HG03565 (cell line): ENCODE measurements around the gene FERMT3.

Experiments
- ATAC-seq: cut with Tn5 transposase; IDR thresholded peaks from one replicate; pipeline ENCODE4 v1.9.1; 2021; ENCODE audit warnings: mild to moderate bottlenecking, moderate library complexity; ENCODE audit not compliant: unreplicated experiment

Gene FERMT3

DNA sequence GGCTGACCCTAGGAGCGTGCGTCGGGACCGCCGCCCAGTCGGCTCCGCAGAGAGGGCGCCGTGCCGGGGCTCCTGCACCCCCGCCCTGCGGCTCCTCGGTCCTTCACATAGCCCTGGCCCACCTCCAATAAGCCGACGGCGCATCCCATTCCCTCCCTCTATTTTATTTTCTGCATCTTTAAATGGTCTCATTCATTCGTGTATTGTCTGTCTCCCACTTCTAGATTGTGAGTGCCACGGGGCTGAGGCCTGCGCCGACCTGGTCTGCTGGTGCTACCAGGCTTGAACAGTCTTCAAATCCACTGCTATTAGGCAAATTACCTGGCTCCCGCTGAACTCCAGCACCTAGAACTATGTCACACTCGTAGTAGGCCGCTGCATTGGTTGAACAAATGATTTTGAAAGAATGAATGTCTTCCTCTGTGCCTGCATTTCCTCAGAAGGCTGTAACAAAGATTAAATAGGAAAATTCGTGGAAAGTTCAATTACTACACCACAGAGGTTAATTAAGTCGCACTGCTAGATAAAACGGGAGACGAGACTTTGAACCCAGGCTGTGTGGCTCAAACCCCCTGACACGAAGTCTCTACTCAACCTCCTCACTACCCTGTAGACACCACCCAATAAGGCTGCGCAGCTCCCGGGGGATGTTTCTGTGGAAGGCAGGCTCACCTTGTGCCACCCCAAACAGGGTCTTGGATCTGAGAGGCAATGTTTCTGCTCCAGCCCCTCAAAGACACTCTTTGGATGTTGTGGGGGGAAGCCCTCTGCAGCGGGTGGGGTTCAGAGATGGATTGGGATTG lies 41.4 kb downstream of the FERMT3 start:
- ATAC-seq = no peak

DNA sequence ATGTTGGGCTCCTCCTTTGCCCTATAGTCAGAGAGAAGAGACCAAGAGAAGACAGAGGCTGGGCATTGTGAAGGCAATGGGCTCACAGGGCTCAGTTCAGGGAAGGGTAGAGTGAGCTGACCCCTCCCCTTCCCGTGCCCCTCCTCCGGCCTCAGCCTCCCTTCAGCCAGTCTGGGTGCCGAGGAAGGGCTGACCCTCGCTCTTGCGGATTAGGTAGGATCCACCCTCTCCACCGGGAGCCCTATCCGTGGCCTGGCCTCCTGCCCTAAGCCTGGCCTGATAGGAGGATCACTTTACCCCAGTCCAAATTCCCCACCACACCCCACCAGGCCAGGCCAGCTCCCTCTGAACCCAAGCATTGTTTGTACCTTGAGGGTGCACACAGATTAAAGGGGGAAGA lies 42.1 kb downstream of the FERMT3 start:
- ATAC-seq = no peak

DNA sequence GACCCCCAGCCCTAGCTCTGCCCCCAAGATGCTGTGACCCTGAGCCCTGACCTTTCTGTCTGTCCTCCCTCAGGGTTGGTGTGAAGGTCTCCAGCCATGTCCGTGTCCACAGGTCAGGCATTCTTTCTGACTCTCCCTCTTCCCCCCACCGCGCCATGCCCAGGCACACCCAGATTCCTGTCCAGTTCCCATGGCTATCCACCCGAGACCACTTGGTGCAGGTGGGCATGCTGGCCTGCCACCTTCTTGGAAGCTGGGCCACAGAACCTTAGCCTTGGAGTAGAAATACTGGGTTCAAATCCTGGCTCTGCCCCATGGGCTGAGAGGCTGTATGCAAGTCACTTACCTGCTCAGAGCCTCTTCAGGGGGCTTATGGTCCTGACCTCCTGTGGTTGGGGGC lies 42.5 kb downstream of the FERMT3 start:
- no peak for ATAC-seq

DNA sequence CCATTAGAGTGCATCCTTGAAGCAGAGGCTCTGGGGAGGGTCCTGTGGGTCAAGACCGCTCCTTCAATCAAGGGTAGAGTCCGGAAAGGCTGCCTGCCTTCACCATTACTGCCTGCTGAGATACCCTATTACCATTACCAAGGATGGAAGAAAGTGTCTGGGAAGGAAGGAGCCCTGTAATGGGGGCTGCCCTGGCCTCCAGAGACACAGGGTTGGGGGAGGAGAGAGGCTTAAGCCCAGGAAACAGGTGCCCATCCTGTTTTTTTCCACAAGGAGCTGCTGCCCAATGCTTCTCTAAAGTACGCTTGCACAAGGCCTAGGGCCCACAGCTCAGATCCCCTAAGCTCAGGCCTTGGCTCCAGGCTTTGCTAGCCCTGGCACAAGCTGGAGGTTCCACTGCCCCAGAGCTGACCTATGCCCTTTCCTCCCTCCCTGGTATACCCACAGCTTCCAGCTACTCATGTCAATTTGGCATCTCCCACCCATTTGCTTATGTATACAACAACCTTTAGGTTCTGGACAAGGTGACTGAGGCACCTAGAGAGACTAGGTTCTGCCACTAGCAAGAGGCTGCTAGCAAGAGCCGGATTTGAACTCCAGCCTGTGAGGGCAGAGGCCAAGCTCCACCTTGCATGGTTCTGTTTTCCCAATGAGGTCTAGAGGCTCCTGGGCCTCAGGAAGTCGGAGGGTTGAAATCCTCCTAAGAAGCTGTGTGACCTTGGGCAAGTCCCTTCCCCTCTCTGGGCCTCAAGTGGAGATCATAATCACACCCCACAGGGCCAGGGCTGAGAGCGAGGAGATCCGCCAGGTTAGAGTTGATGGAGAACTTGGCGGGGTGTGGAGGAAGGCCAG lies 43.3 kb downstream of the FERMT3 start:
- no peak for ATAC-seq

DNA sequence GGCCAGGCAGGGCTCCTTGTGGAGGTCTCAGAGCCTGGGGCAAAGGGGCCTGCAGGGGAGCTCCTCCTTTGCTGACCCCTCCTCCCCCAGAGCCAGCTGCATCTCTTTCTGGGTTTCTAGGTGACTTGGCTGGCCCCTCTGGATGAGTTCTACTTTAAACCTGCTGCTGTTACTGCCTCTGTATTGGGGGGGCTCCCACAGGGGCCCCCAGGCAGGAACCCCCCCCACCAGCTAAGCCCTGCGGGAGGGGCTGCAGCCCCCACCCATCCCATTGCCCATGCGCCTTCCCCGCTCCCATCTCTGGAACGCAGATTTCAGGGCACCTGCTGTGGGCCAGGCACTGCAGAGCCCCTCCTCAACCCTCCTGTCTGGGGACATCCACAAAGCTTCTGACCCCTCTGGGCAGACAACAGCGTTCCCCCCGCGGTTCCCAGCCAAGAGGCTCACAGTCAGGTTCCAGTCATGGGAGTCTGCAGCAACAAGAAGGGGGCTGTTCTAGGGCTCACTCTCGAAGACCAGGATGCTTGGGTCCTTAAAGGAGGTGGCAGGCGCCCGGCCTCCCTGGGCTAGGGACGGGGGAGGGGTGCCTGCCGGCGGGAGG lies 44.0 kb downstream of the FERMT3 start:
- no peak for ATAC-seq

- no peak for ATAC-seq
Observed at GRCh38 chr11:64251016-64251752, 44.7 kb downstream of the FERMT3 start, which contains the start of gene PLCB3. Gene PLCB3 (plus strand): TSS chr11:64251530. CDS start chr11:64251650, 120 bp downstream.

DNA sequence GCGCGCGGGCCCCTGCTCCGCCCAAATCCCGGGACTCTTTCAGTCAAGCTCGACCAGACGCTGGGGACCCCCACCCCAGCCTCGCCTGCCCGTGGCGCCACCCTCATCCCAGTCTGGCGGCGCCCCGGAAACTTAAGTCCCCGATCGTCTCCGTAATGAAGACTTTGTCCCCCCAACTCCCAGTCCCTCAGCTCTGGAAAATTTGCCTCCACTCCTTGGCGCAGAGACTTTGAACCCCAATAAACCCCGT lies 45.2 kb downstream of the FERMT3 start:
- no peak for ATAC-seq

- ATAC-seq = no peak
Observed at GRCh38 chr11:64252003-64252872, 45.7 kb downstream of the FERMT3 start.

DNA sequence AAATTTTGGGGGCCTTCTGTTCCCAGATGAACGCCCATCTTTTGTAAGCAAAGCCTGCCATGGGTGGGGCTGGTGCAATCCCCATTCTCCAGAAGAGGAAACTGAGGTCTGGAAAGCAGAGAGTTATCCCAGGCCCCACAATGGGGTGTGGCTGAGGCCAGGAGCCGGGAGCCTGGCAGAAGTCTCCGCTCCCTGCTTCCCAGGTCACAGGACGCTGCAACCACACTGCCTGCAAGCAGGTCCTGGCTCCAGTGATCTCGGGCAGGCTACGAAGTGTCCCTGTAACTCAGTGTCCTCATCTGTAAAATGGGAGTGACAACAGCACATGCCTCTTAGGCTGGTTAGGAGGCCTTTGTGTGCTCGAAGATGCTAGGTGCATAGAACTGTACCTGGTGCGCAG lies 46.5 kb downstream of the FERMT3 start:
- ATAC-seq = no peak

GRCh38 chr11:64253481-64253880 lies 47.0 kb downstream of the FERMT3 start:
- no peak for ATAC-seq

DNA sequence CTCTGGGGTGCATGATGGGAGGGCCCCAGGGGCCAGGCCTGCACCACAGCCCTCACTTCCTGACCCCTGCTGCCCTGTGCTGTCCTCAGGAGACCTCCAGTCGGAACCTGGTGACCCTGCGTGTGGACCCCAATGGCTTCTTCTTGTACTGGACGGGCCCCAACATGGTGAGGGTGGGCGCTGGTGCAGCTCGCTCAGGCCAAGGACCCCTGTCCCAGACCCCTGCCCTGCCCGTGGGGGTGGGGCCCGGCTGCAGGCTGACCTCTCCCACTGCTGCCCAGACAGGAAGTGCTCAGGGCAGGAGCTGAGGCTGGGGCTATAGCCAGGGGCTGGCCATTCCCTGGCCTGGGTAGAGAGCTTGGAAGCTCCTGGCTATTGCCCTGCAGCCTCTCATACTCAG lies 47.8 kb downstream of the FERMT3 start:
- ATAC-seq = no peak

DNA sequence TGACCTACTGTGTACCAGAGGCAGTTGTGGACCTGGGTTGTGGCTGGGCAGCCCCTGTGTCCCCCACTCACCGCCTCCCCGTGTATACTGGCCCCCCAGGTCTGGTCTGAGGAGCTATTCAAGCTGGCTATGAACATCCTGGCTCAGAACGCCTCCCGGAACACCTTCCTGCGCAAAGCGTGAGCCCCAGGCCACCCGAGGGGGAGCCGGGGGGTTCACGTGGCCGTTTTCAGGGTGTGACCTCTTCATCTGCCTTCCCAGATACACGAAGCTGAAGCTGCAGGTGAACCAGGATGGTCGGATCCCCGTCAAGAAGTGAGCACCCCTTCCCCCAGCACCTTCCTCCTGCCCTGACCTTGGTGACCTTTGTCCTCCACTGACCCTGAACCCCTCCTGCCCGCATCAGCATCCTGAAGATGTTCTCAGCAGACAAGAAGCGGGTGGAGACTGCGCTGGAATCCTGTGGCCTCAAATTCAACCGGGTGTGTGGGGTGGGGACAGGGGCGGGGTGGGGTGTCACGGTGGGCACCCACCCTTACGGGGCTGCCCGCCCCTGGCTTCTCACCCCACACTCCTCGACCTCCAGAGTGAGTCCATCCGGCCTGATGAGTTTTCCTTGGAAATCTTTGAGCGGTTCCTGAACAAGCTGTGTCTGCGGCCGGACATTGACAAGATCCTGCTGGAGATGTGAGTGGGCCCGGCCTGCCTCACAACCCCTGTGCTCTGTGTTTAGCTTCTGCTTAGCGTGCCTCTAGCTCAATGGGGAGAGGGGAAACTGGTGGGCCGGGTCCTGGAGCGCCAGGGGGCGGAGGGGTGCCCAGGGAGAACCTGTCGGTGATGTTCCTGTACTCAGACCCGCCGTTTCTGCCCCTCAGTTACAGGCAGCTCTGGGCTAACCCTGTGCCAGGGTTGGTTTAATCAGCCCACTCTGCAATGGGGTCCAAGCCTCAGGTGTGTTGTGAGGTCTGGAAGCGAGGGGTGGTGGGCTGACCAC lies 48.9 kb downstream of the FERMT3 start:
- ATAC-seq = no peak

- ATAC-seq = no peak
Observed at GRCh38 chr11:64256300-64256699, 49.8 kb downstream of the FERMT3 start.

DNA sequence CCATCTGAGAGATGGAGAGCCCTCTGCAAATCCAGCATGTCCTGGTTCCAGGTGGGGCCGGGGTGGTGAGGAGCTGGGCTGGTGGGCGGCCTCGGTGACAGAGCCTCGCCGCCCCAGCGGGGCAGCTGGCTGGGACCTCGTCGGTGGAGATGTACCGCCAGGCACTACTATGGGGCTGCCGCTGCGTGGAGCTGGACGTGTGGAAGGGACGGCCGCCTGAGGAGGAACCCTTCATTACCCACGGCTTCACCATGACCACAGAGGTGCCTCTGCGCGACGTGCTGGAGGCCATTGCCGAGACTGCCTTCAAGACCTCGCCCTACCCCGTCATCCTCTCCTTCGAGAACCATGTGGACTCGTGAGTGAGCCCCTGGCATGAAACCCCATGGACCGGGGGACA lies 51.8 kb downstream of the FERMT3 start:
- no peak for ATAC-seq

- ATAC-seq = no peak
Observed at GRCh38 chr11:64258946-64259532, 52.5 kb downstream of the FERMT3 start.

DNA sequence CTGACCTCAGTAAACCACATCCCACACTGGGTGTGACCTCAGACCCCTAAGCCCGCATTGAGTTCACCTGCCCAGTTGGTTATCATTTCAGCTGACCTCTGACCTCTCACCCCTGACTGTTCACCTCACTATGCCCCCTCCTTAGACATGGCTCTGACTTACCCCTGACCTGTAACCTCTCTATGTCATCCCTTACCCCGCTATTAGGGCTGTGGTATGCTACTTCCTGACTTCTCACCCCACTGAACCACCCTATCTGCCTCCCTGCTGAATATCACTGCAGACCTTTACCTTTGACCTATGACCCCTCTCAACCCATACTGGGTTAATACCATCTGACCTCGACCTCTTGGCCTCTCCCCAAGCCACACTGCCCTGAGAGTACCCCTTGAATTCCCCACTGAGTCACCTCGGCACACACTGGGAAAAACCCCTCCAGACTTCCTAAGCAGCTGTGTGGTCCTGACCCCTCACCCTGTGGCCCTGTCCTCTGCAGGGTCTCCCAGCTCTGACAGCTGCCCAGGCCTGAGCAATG lies 53.1 kb downstream of the FERMT3 start:
- no peak for ATAC-seq

DNA sequence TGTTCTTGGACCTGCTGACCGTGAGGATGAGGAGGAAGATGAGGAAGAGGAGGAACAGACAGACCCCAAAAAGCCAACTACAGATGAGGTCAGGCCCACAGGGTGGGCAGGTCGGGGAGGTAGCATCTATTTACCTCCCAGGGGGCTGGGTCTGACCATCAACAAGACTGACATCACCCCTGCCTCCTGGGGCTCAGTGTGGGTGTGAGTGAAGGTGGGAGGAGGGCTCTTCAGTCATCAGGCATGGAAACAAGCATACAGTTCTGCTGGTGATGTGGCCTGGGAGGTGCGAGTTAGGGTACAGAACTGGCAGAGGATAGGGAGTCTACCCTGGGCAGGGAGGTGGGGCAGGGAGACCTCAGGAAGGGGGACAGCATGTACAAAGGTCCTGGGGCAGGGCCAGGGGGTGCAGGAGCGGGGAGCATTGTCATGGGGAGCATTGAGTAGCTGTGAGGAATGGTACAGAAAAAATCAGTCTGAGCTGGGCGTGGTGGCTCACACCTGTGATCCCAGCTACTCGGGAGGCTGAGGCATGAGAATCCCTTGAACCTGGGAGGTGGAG lies 53.7 kb downstream of the FERMT3 start:
- no peak for ATAC-seq

DNA sequence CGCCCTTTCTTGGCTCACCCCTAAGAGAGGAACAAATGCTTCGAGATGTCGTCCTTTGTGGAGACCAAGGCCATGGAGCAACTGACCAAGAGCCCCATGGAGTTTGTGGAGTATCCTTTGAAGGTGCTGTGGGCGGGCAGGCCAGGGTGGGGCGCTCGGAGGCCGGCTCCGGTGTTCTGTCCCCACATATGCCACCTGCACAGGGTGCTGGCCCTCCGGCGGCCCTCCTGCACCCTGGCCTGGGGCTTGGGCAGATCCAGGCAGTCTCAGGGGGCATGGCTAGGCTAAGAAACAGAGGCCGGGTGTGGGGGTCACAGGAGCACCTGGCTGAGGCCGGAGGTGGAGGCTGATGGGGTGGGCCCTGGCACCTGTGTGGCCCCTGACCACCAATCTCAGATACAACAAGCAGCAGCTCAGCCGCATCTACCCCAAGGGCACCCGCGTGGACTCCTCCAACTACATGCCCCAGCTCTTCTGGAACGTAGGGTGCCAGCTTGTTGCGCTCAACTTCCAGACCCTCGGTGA lies 55.1 kb downstream of the FERMT3 start:
- ATAC-seq = no peak
